OCI-LY3 (cell line): ENCODE measurements around the gene A4GALT.

ENCODE experiments used
- CTCF ChIP-seq: fragments of 200-600, 300-600 bp; sonication (generic); IDR thresholded peaks from 2 replicates; pipeline ENCODE4 v1.5.1; 2014; ENCODE audit warnings: antibody characterized with exemption, low read length, low read depth
- EZH2phosphoT487 ChIP-seq: fragments of 200-600 bp; shearing (Covaris generic); IDR thresholded peaks from 2 replicates; pipeline ENCODE4 v1.6.1; 2018; ENCODE audit warnings: antibody characterized with exemption, mixed run types, low read depth

DNA sequence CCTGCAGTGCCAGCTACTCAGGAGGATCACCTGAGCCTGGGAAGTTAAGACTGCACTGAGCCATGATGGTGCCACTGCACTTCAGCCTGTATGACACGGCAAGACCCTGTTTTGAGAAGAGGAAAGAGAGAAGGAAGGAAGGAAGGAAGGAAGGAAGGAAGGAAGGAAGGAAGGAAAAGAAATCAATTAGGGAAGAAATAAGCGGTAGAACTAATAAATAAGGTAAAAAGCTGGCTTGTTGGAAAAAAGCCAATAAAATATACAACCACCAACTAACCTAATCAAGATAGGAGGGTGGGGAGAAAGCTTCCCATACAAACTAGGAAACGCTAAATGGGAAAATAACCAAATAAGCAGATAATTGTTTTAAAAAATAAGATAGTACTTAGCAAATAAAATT is 12.3 kb downstream of the A4GALT start:
- TF ChIP-seq CTCF (no peak), EZH2phosphoT487 (no peak)
